HCT116 (cell line): ENCODE results near the gene CX3CR1. TPM values are rescaled to one million over a fixed set of nuclear protein-coding genes. Genes with fewer than 3 reads are reported as not detected.

Experiments used
- ATAC-seq: fragments of 200-7000 bp; cut with Tn5 transposase; 2 replicates; pipeline ENCODE4 v1.9.1; 2020; ENCODE audit warnings: mild to moderate bottlenecking, moderate library complexity
- BruUV-seq: library from RNA; stranded (reverse); fragments of 400-500 nt; replicated peaks from 2 replicates; lab custom pipeline; 2021; lab: Mats Ljungman, UMichigan
- CTCF ChIA-PET: fragments of 300-600 bp; sonication (Branson Sonifier 250); formaldehyde crosslinking; loops from one replicate; lab custom pipeline; 2021; ENCODE audit warnings: antibody characterized with exemption; lab: Charles Lee
- POLR2A ChIA-PET: fragments of 300-600, 350-600 bp; sonication (Branson Sonifier 250); formaldehyde crosslinking; loops from one replicate; lab custom pipeline; 2021; ENCODE audit warnings: antibody characterized with exemption; lab: Charles Lee
- RAD21 ChIA-PET, 2 experiments: fragments of 300-600 bp; sonication (Branson Sonifier 250); formaldehyde crosslinking; loops; one replicate each; lab custom pipeline; 2023; ENCODE audit warnings: low total read pairs in 2 of 2; ENCODE audit not compliant: uncharacterized antibody in 2 of 2, unreplicated experiment in 2 of 2, low non-redundant PET in 1 of 2; lab: Charles Lee
- DNase-seq: peaks from one replicate; pipeline ENCODE4 v3.0.0-alpha.2; 2010; ENCODE audit warnings: low read depth, low spot score
- H2AFZ ChIP-seq: fragments of 200-600 bp; shearing (Covaris generic), sonication (generic); 2 replicates; pipeline ENCODE4 v1.6.1; 2017; ENCODE audit warnings: low read depth, mixed run types, mixed read lengths, antibody characterized with exemption, low read length; ENCODE audit not compliant: poor library complexity, severe bottlenecking
- H3K27ac ChIP-seq: 2 replicates; pipeline ENCODE4 v1.5.1; 2012; ENCODE audit warnings: low read depth, low read length
- H3K27me3 ChIP-seq: fragments of 200-600 bp; sonication (generic); 2 replicates; pipeline ENCODE4 v1.6.1; 2016; ENCODE audit warnings: mixed run types, low read length, mixed read lengths; ENCODE audit not compliant: insufficient read depth
- H3K36me3 ChIP-seq, 2 experiments: fragments of 200-500 bp in 1 of 2; fragments of 200-600 bp in 1 of 2; sonication (Bioruptor generic) in 1 of 2; sonication (generic) in 1 of 2; 2 replicates each; pipeline versions ENCODE4 v1.5.1 to v1.6.1; 2014 to 2016; ENCODE audit warnings: low read length in 2 of 2, inconsistent platforms in 1 of 2, mixed read lengths in 1 of 2, mixed run types in 1 of 2; ENCODE audit not compliant: insufficient read depth in 2 of 2, control insufficient read depth in 1 of 2
- H3K4me1 ChIP-seq, 2 experiments: fragments of 200-600 bp in 1 of 2; sonication (generic) in 1 of 2; 2 replicates each; pipeline versions ENCODE4 v1.5.1 to v1.6.1; 2012 to 2017; ENCODE audit warnings: low read length in 2 of 2, inconsistent platforms in 1 of 2, mild to moderate bottlenecking in 1 of 2, mixed read lengths in 1 of 2, mixed run types in 1 of 2, moderate library complexity in 1 of 2; ENCODE audit not compliant: insufficient read depth in 2 of 2, control insufficient read depth in 1 of 2
- H3K4me2 ChIP-seq: fragments of 200-600 bp; sonication (generic); 2 replicates; pipeline ENCODE4 v1.6.1; 2017; ENCODE audit warnings: mixed run types, low read length, mixed read lengths
- H3K4me3 ChIP-seq, 2 experiments: fragments of 200-600 bp in 1 of 2; sonication (generic) in 1 of 2; replicated peaks in 1 of 2; 2 replicates each; pipeline ENCODE4 v1.5.1; 2011 to 2016; ENCODE audit warnings: low read length in 2 of 2, control low read depth in 1 of 2, low read depth in 1 of 2, mild to moderate bottlenecking in 1 of 2, mixed read lengths in 1 of 2, mixed run types in 1 of 2
- H3K79me2 ChIP-seq: fragments of 200-600 bp; sonication (generic); 2 replicates; pipeline ENCODE4 v1.6.1; 2017; ENCODE audit warnings: mild to moderate bottlenecking, mixed run types, low read length, moderate library complexity, mixed read lengths; ENCODE audit not compliant: insufficient read depth
- H3K9ac ChIP-seq: fragments of 200-600 bp; sonication (generic); 2 replicates; pipeline ENCODE4 v1.6.1; 2016; ENCODE audit warnings: low read length, mixed read lengths
- H3K9me2 ChIP-seq: fragments of 200-600 bp; sonication (generic), shearing (Covaris generic); 2 replicates; pipeline ENCODE4 v1.6.1; 2017; ENCODE audit warnings: mixed run types, mild to moderate bottlenecking, moderate library complexity; ENCODE audit not compliant: insufficient read depth
- H3K9me3 ChIP-seq, 2 experiments: fragments of 200-500 bp in 1 of 2; fragments of 200-600 bp in 1 of 2; sonication (Bioruptor generic) in 1 of 2; sonication (generic) in 1 of 2; 2 replicates each; pipeline ENCODE4 v1.6.1; 2014 to 2017; ENCODE audit warnings: low read length in 2 of 2, mixed read lengths in 2 of 2, inconsistent platforms in 1 of 2, low read depth in 1 of 2, mild to moderate bottlenecking in 1 of 2, mixed run types in 1 of 2, moderate library complexity in 1 of 2; ENCODE audit not compliant: control insufficient read depth in 1 of 2, insufficient read depth in 1 of 2
- H4K20me1 ChIP-seq: fragments of 200-600 bp; sonication (generic), shearing (Covaris generic); 2 replicates; pipeline ENCODE4 v1.6.1; 2017; ENCODE audit warnings: mixed run types, mild to moderate bottlenecking, moderate library complexity; ENCODE audit not compliant: insufficient read depth
- CEBPB ChIP-seq: IDR thresholded peaks from 2 replicates; pipeline ENCODE4 v1.6.1; 2012; ENCODE audit warnings: low read depth
- EGR1 ChIP-seq: IDR thresholded peaks from 2 replicates; pipeline ENCODE4 v1.6.1; 2012; ENCODE audit warnings: low read depth
- ELF1 ChIP-seq: IDR thresholded peaks from 2 replicates; pipeline ENCODE4 v1.6.1; 2012; ENCODE audit warnings: low read depth, borderline replicate concordance
- EZH2 ChIP-seq: fragments of 200-600 bp; sonication (generic); IDR thresholded peaks from 2 replicates; pipeline ENCODE4 v1.6.1; 2017; ENCODE audit warnings: antibody characterized with exemption, mixed run types
- EZH2phosphoT487 ChIP-seq: fragments of 200-600 bp; IDR thresholded peaks from 2 replicates; pipeline ENCODE4 v1.6.1; 2018; ENCODE audit warnings: antibody characterized with exemption, borderline replicate concordance
- FOSL1 ChIP-seq: IDR thresholded peaks from 2 replicates; pipeline ENCODE4 v1.6.1; 2012; ENCODE audit warnings: low read depth
- JUND ChIP-seq: IDR thresholded peaks from 2 replicates; pipeline ENCODE4 v1.6.1; 2012
- POLR2A ChIP-seq: IDR thresholded peaks from 2 replicates; pipeline ENCODE4 v1.7.0; 2011; ENCODE audit warnings: borderline replicate concordance; ENCODE audit not compliant: insufficient read depth, insufficient read length; ENCODE audit errors: extremely low read depth
- SIN3A ChIP-seq: IDR thresholded peaks from 2 replicates; pipeline ENCODE4 v1.6.1; 2012; ENCODE audit warnings: low read depth
- SP1 ChIP-seq: IDR thresholded peaks from 2 replicates; pipeline ENCODE4 v1.6.1; 2012; ENCODE audit warnings: low read depth
- SRF ChIP-seq: IDR thresholded peaks from 2 replicates; pipeline ENCODE4 v1.6.1; 2012; ENCODE audit warnings: low read depth
- TCF7L2 ChIP-seq: IDR thresholded peaks from 2 replicates; pipeline ENCODE4 v1.7.0; 2011; ENCODE audit warnings: borderline replicate concordance, inconsistent platforms; ENCODE audit not compliant: insufficient read depth, insufficient read length; ENCODE audit errors: extremely low read depth
- ZNF274 ChIP-seq: fragments of 200-500 bp; sonication (Bioruptor generic); IDR thresholded peaks from 2 replicates; pipeline ENCODE4 v1.6.1; 2014; ENCODE audit warnings: mild to moderate bottlenecking, low read depth, low read length, inconsistent platforms
- intact Hi-C: fragments of 100-400 bp; cut with micrococcal nuclease; formaldehyde crosslinking; loops from 2 replicates; pipeline ENCODE4 v1.10.0; 2022
- total RNA-seq: library from RNA; stranded (reverse); gene quantifications from one replicate; pipeline ENCODE4 v1.2.1, GENCODE V29; 2021; ENCODE audit not compliant: unreplicated experiment
- TF ChIP-seq, protein P1 (sequence below): IDR thresholded peaks from 2 replicates; pipeline ENCODE4 v1.6.1; 2012; ENCODE audit warnings: low read depth
- TF ChIP-seq, protein P2 (sequence below): IDR thresholded peaks from 2 replicates; pipeline ENCODE4 v1.6.1; 2012

The CX3CR1 gene
- total RNA-seq, 1 experiment from 2014 or later: 0.10 TPM

GRCh38 chr3:39315420-39315819 is 35.6 kb upstream of the CX3CR1 start:
- Histone ChIP-seq H3K27ac (no peak overlapping the region), H3K9ac (no peak overlapping the region), H2AFZ (no peak overlapping the region)
- BruUV-seq: no TSS peak
- TF ChIP-seq SP1 (no peak), EZH2 (no peak), SIN3A (no peak), CEBPB (no peak), TCF7L2 (no peak), ELF1 (no peak), EGR1 (no peak), JUND (no peak), ZNF274 (no peak), EZH2phosphoT487 (no peak), FOSL1 (no peak), SRF (no peak), POLR2A (no peak)
- TF ChIP-seq, protein P1, sequence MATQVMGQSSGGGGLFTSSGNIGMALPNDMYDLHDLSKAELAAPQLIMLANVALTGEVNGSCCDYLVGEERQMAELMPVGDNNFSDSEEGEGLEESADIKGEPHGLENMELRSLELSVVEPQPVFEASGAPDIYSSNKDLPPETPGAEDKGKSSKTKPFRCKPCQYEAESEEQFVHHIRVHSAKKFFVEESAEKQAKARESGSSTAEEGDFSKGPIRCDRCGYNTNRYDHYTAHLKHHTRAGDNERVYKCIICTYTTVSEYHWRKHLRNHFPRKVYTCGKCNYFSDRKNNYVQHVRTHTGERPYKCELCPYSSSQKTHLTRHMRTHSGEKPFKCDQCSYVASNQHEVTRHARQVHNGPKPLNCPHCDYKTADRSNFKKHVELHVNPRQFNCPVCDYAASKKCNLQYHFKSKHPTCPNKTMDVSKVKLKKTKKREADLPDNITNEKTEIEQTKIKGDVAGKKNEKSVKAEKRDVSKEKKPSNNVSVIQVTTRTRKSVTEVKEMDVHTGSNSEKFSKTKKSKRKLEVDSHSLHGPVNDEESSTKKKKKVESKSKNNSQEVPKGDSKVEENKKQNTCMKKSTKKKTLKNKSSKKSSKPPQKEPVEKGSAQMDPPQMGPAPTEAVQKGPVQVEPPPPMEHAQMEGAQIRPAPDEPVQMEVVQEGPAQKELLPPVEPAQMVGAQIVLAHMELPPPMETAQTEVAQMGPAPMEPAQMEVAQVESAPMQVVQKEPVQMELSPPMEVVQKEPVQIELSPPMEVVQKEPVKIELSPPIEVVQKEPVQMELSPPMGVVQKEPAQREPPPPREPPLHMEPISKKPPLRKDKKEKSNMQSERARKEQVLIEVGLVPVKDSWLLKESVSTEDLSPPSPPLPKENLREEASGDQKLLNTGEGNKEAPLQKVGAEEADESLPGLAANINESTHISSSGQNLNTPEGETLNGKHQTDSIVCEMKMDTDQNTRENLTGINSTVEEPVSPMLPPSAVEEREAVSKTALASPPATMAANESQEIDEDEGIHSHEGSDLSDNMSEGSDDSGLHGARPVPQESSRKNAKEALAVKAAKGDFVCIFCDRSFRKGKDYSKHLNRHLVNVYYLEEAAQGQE: no peak
- TF ChIP-seq, protein P2, sequence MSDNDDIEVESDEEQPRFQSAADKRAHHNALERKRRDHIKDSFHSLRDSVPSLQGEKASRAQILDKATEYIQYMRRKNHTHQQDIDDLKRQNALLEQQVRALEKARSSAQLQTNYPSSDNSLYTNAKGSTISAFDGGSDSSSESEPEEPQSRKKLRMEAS: no peak
- TF ChIP-seq, all 23 proteins: peak for 0
- Histone ChIP-seq H3K27me3 (no peaks in the 10 kb centered on the region), H3K79me2 (no peaks in the 10 kb centered on the region), H3K9me3 (no peaks in the 10 kb centered on the region; a peak in 1 of 4 replicates), H3K4me1 (no peaks in the 10 kb centered on the region), H4K20me1 (no peaks in the 10 kb centered on the region), H3K9me2 (no peaks in the 10 kb centered on the region), H3K36me3 (no peaks in the 10 kb centered on the region), H3K4me2 (no peak overlapping the region), H3K4me3 (no peak overlapping the region)
- CTCF ChIA-PET: no interaction called here
- ATAC-seq: no peak
- RAD21 ChIA-PET: no interaction called here
- intact Hi-C loops: no loop called here
- DNase-seq: no peak
- POLR2A ChIA-PET: no interaction called here
